Type B pancreatic cell (in vitro differentiated cells): ENCODE measurements around the gene IL31RA. TPM values are rescaled to one million over a fixed set of nuclear protein-coding genes. Genes with fewer than 3 reads are reported as not detected.

Experiments
- DNase-seq: peaks from one replicate; pipeline ENCODE4 v3.0.0; 2021; ENCODE audit warnings: mixed read lengths; ENCODE audit not compliant: unreplicated experiment; ENCODE audit errors: extremely low spot score
- H3K27ac Mint-ChIP-seq: 2 replicates; pipeline ENCODE4 v1.8.0; 2021; ENCODE audit warnings: mild to moderate bottlenecking, mixed read lengths
- H3K27me3 Mint-ChIP-seq: 2 replicates; pipeline ENCODE4 v1.8.0; 2021; ENCODE audit warnings: mixed read lengths
- H3K36me3 Mint-ChIP-seq: 2 replicates; pipeline ENCODE4 v1.8.0; 2021; ENCODE audit warnings: mixed read lengths
- H3K4me1 Mint-ChIP-seq: one replicate; pipeline ENCODE4 v1.8.0; 2021; ENCODE audit warnings: mixed read lengths; ENCODE audit not compliant: unreplicated experiment
- H3K4me3 Mint-ChIP-seq: 2 replicates; pipeline ENCODE4 v1.8.0; 2021; ENCODE audit warnings: mild to moderate bottlenecking, mixed read lengths
- H3K9me3 Mint-ChIP-seq: 2 replicates; pipeline ENCODE4 v1.8.0; 2021; ENCODE audit warnings: mixed read lengths
- CTCF ChIP-seq: fragments of 200-600 bp; sonication (generic); conservative IDR thresholded peaks from 2 replicates; pipeline ENCODE4 v1.5.0; 2021; ENCODE audit warnings: antibody characterized with exemption, mild to moderate bottlenecking
- total RNA-seq: library from RNA; stranded (reverse); gene quantifications from 2 replicates; pipeline ENCODE4 v1.2.1, GENCODE V29; 2021; ENCODE audit warnings: low replicate concordance

IL31RA gene
- total RNA-seq, 1 donor from 2014 or later: not detected

- Mint-ChIP-seq H3K27ac (no peak overlapping the region), H3K27me3 (peaks cover 2% of the 10 kb centered on the region), H3K9me3 (no peaks in the 10 kb centered on the region), H3K36me3 (no peaks in the 10 kb centered on the region), H3K4me3 (no peak overlapping the region), H3K4me1 (no peaks in the 10 kb centered on the region)
- no peak for DNase-seq
- TF ChIP-seq CTCF: no peak
Measured at GRCh38 chr5:55841976-55842375, 9.2 kb upstream of the IL31RA start.

DNA sequence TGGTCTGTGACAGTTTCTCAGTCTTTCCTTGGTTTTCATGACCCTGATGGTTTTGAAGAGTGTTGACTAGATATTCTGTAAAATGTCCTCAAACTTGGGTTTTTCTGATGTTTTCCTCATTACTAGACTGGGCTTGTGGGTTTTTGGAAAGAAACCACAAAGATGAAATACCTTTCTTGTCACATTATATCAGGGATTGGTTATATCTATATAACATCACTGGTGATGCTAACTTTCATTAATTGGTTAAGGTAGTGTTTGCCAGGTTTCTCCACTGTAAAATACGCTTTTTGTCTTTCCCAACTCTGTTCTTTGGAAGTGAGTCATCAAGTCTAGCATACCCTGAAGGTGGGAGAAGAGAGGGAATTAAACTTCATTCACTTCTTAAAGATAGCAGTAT lies 3.3 kb upstream of the IL31RA start:
- H3K36me3 Mint-ChIP-seq: no peaks in the 10 kb centered on the region
- no peaks in the 10 kb centered on the region for H3K4me1 Mint-ChIP-seq
- TF ChIP-seq CTCF: no peak
- DNase-seq: no peak
- no peak overlapping the region for H3K4me3 Mint-ChIP-seq
- H3K27ac Mint-ChIP-seq: no peak overlapping the region
- no peaks in the 10 kb centered on the region for H3K27me3 Mint-ChIP-seq
- H3K9me3 Mint-ChIP-seq: no peaks in the 10 kb centered on the region

DNA sequence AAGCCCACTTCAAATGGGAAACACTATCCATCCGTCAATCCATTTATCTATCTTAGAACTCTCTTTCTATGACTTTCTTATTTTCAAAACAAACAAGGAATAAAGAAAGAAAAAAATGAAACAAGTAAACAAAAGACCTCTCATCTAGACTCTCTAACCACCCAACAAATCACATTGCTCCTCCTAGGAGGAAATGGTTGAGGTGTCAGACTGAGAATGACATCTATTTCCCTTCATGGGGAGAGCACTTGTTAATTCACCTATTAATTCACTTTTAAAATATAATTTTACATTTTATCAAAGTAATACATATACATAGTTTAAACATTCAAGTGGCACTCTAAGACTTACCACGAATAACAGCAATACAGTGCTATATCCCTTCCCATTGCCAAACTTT lies 2.4 kb upstream of the IL31RA start:
- Mint-ChIP-seq H3K4me1 (no peaks in the 10 kb centered on the region), H3K27ac (no peak overlapping the region), H3K27me3 (no peaks in the 10 kb centered on the region), H3K9me3 (no peaks in the 10 kb centered on the region), H3K4me3 (no peak overlapping the region), H3K36me3 (no peaks in the 10 kb centered on the region)
- TF ChIP-seq CTCF: no peak
- no peak for DNase-seq

GRCh38 chr5:55851675-55851979 lies 470 bp downstream of the IL31RA start:
- no peaks in the 10 kb centered on the region for H3K27me3 Mint-ChIP-seq

DNA sequence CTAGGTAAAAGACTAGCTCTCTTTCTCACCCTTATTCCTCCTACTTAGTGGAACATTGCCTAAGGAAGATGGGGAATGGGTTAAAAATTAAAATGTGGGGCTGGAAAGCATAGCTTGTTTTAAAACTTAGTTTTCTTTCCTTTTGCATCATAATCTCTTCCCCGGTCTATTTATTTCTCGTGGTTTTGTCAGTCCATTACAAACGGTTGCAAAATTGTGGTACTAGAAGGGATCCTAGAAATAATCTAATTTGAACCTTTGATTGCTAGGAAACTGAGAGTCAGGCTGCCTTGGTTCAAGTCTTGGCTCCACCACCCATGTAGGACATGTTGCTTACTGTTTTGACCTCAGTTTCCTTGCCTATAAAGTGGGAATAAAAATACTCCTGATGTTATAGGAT lies 1.3 kb downstream of the IL31RA start:
- TF ChIP-seq CTCF: no peak
- H3K36me3 Mint-ChIP-seq: no peaks in the 10 kb centered on the region

More at GRCh38 chr5:55851675-55851979, 470 bp downstream of the IL31RA start:
- Mint-ChIP-seq H3K9me3 (no peaks in the 10 kb centered on the region), H3K4me3 (no peak overlapping the region), H3K27ac (no peak overlapping the region), H3K36me3 (no peaks in the 10 kb centered on the region), H3K4me1 (no peaks in the 10 kb centered on the region)
- no peak for TF ChIP-seq CTCF
- DNase-seq: no peak

GRCh38 chr5:55853041-55853670 lies 2.0 kb downstream of the IL31RA start:
- no peak overlapping the region for H3K27ac Mint-ChIP-seq
- H3K27me3 Mint-ChIP-seq: peaks cover 4% of the 10 kb centered on the region
- no peaks in the 10 kb centered on the region for H3K9me3 Mint-ChIP-seq
- H3K36me3 Mint-ChIP-seq: no peaks in the 10 kb centered on the region
- DNase-seq: no peak
- H3K4me3 Mint-ChIP-seq: no peak overlapping the region
- TF ChIP-seq CTCF: no peak
- no peaks in the 10 kb centered on the region for H3K4me1 Mint-ChIP-seq

More for the DNA sequence above, 1.3 kb downstream of the IL31RA start:
- Mint-ChIP-seq H3K4me3 (no peak overlapping the region), H3K27ac (no peak overlapping the region), H3K9me3 (no peaks in the 10 kb centered on the region), H3K27me3 (peaks cover under 1% of the 10 kb centered on the region), H3K4me1 (no peaks in the 10 kb centered on the region)
- DNase-seq: no peak
